ENCODE results near the gene FBLN2. TPM values are rescaled to one million over a fixed set of nuclear protein-coding genes. Genes with fewer than 3 reads are reported as not detected.

The FBLN2 gene
- total RNA-seq, 1 donor from 2014 or later = 32.9 TPM

DNA sequence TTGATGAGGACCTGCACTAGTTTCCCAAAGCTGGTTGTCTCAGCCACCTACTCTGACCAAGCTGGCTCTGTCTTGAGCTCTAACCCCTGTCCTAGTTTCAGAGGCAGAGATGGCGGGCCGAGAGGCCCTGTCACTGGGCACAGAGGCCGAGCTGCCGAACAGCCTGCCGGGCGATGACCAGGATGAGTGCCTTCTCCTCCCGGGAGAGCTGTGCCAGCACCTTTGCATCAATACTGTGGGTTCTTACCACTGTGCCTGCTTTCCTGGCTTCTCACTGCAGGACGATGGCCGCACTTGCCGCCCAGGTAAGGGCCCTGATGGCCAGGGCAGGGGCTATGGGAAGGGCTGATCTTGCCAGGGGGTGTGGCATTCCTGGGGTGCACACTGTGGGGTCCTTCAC lies 69.1 kb downstream of the FBLN2 start:
- Histone ChIP-seq H3K27me3 (no peaks in the 10 kb centered on the region), H3K4me3 (no peak overlapping the region), H3K36me3 (no peaks in the 10 kb centered on the region), H3K27ac (no peak overlapping the region), H3K9me3 (no peaks in the 10 kb centered on the region), H3K4me1 (no peaks in the 10 kb centered on the region)
- ATAC-seq (no peak), DNase-seq (no peak)
- TF ChIP-seq, protein P1, sequence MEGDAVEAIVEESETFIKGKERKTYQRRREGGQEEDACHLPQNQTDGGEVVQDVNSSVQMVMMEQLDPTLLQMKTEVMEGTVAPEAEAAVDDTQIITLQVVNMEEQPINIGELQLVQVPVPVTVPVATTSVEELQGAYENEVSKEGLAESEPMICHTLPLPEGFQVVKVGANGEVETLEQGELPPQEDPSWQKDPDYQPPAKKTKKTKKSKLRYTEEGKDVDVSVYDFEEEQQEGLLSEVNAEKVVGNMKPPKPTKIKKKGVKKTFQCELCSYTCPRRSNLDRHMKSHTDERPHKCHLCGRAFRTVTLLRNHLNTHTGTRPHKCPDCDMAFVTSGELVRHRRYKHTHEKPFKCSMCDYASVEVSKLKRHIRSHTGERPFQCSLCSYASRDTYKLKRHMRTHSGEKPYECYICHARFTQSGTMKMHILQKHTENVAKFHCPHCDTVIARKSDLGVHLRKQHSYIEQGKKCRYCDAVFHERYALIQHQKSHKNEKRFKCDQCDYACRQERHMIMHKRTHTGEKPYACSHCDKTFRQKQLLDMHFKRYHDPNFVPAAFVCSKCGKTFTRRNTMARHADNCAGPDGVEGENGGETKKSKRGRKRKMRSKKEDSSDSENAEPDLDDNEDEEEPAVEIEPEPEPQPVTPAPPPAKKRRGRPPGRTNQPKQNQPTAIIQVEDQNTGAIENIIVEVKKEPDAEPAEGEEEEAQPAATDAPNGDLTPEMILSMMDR (IDR thresholded peaks at IDR 0.05) = no peak
- intact Hi-C loops (cut with DNase I) = no loop called here

DNA sequence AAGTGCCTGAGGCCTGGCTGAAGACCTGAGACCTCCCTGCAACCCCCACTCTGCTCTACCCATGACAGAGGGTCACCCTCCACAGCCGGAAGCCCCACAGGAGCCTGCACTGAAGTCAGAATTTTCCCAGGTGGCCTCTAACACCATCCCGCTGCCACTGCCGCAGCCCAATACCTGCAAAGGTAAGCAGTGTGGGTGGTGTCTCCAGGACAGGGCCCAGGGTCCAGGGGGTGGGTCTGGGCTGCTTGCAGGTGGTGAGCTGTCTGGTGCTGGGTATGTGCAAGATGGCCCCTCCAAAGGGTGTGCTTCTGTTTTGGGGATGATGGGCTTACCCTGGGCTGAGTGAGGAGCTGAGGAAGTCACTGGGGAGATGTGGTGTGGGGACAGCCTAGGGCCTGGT lies 69.9 kb downstream of the FBLN2 start:
- Histone ChIP-seq H3K4me1 (no peaks in the 10 kb centered on the region), H3K27me3 (no peaks in the 10 kb centered on the region), H3K27ac (no peak overlapping the region), H3K4me3 (no peak overlapping the region), H3K9me3 (no peaks in the 10 kb centered on the region), H3K36me3 (no peaks in the 10 kb centered on the region)
- TF ChIP-seq, protein P1 (IDR thresholded peaks at IDR 0.05) = no peak
- ATAC-seq (no peak), DNase-seq (no peak)
- intact Hi-C loops (cut with DNase I) = no loop called here

DNA sequence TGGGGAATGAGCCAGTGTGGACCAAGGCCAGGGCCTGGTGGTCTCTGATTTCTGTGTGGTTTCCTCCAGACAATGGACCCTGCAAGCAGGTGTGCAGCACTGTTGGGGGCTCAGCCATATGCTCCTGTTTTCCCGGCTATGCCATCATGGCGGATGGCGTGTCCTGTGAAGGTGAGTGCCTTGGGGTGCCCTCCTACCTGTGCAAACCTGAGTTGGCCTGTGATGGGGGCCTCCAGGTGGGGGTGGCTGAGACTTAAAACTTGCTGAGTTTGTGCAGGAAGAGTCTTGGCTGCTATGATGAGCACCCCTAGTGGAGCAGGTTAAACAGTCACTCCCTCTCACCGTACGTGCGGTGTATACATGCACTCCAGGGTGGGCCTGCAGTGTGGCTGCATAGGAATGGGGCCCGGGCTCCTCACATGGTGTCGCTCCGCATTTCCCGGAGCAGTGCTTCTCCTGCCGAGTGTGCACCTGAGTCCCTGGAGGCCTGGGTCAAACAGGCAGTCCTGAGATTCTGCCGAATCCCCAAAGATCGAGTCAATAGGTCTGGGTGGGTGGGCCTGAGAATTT lies 70.8 kb downstream of the FBLN2 start:
- intact Hi-C loops (cut with DNase I) = no loop called here
- no peaks in the 10 kb centered on the region for H3K4me1 ChIP-seq
- TF ChIP-seq, protein P1 (IDR thresholded peaks at IDR 0.05) = no peak
- H3K27me3 ChIP-seq = no peaks in the 10 kb centered on the region
- no peak overlapping the region for H3K4me3 ChIP-seq
- H3K27ac ChIP-seq = no peak overlapping the region
- DNase-seq = no peak
- no peaks in the 10 kb centered on the region for H3K9me3 ChIP-seq
- no peak for ATAC-seq
- H3K36me3 ChIP-seq = no peaks in the 10 kb centered on the region

DNA sequence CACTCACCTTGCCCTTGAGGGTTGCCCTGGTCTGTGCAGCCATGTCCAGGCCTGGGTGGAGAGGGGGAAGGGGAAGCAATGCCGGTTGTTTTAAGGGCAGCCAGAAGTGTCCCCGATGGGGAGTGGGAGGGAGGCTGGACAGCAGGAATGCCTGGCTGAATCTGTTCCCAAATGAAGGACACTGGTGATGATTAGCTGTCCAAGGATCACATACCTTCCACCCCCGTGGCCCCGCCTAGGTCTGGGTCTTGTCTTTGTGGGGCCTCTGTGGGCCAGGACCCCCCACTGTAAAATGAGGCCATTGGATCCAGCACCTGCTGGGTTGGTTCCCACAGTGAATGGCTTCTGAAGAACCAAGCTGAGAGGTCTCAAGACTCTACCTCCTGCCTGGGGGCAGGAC lies 71.4 kb downstream of the FBLN2 start:
- Histone ChIP-seq H3K4me3 (no peak overlapping the region), H3K9me3 (no peaks in the 10 kb centered on the region), H3K4me1 (no peaks in the 10 kb centered on the region), H3K27me3 (no peaks in the 10 kb centered on the region), H3K27ac (no peak overlapping the region), H3K36me3 (no peaks in the 10 kb centered on the region)
- TF ChIP-seq, protein P1 (IDR thresholded peaks at IDR 0.05) = no peak
- intact Hi-C loops (cut with DNase I) = no loop called here
- ATAC-seq (no peak), DNase-seq (no peak)

DNA sequence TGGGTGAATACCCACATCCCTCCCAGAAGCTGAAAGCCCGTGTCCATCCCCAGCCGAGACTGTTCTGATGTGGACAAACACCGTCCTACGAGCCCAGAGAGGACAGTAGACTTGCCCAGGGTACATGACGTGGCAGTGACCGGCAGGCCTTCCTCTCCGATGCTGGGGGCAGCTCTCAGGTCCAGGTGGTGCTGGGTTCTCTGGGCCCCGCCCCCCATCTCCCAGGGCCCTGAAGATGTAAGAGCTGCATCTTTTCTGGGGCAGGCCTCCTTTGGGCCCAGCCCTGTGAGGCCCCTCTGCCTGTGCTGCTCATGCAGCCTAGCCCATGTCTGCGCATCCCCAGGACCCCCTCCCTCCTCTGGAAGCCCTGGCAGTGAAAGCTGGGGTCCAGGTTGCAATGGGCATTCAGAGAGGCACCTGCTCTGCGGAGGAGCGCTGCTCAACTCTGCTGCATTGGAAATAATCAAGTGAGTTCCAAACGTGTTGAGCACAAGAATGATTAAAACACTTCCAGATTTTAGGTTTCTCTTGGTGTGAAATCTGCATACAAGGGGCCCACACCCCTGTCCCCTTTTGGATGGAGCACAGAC lies 71.9 kb downstream of the FBLN2 start:
- H3K27ac ChIP-seq = no peak overlapping the region
- no peaks in the 10 kb centered on the region for H3K36me3 ChIP-seq
- no peaks in the 10 kb centered on the region for H3K4me1 ChIP-seq
- TF ChIP-seq, protein P1 (IDR thresholded peaks at IDR 0.05) = no peak
- ATAC-seq = no peak
- DNase-seq = no peak
- H3K27me3 ChIP-seq = no peaks in the 10 kb centered on the region
- H3K4me3 ChIP-seq = no peak overlapping the region
- no peaks in the 10 kb centered on the region for H3K9me3 ChIP-seq
- intact Hi-C loops (cut with DNase I) = no loop called here

All from upper lobe of right lung (tissue), 1 donor.